ENCODE measurements around the gene GRHL1.

GRHL1 gene

GRCh38 chr2:10027660-10028330 lies 76.3 kb downstream of the GRHL1 start:
- Histone ChIP-seq H2BK5ac (ENCODE audit: low read length) (peak overlapping the region; percentile 42), H3K4me2 (ENCODE audit: insufficient read depth, low read length, poor library complexity, severe bottlenecking) (no peak overlapping the region), H3K4me3 (ENCODE audit: low read length in 2 of 2) (no peak overlapping the region), H2BK120ac (ENCODE audit: low read depth, low read length) (no peak overlapping the region), H3K4ac (ENCODE audit: low read length) (no peak overlapping the region), H3K9me3 (replicated peaks in 1 of 2; ENCODE audit: control insufficient read depth in 2 of 2, insufficient read depth in 1 of 2, low read depth in 1 of 2, low read length in 2 of 2) (peaks cover 0 to 1% of the 10 kb centered on the region in 2 donors), H3K27ac (replicated peaks; ENCODE audit: low read length) (no peak overlapping the region), H3K4me1 (ENCODE audit: control insufficient read depth in 2 of 2, insufficient read depth in 1 of 2, low read depth in 1 of 2, low read length in 2 of 2) (peaks cover 13 to 23% of the 10 kb centered on the region in 2 donors), H4K8ac (ENCODE audit: low read depth, low read length) (no peak overlapping the region), H3K27me3 (ENCODE audit: control insufficient read depth in 3 of 3, insufficient read depth in 3 of 3, low read depth in 1 of 3, low read length in 3 of 3) (no peaks in the 10 kb centered on the region), H4K91ac (ENCODE audit: low read depth, low read length, poor library complexity) (no peak overlapping the region), H2BK12ac (ENCODE audit: low read length) (no peak overlapping the region), H3K36me3 (replicated peaks in 1 of 2; ENCODE audit: control insufficient read depth in 2 of 2, insufficient read depth in 2 of 2, low read length in 2 of 2) (no peaks in the 10 kb centered on the region), H3K23ac (ENCODE audit: low read depth, low read length, poor library complexity) (no peak overlapping the region), H3K9ac (ENCODE audit: low read depth, low read length, poor library complexity) (peak overlapping the region; percentile 51), H3K14ac (ENCODE audit: low read length) (peak overlapping the region; percentile 75), H2AFZ (ENCODE audit: low read length) (peak overlapping the region; percentile 92), H3K18ac (ENCODE audit: low read length) (peak overlapping the region; percentile 15), H2AK5ac (ENCODE audit: low read depth, low read length) (peak overlapping the region; percentile 88), H3K79me1 (ENCODE audit: low read depth, low read length) (no peaks in the 10 kb centered on the region), H2BK15ac (ENCODE audit: low read length) (peak overlapping the region; percentile 83)
- DNase-seq (ENCODE audit: low spot score), result no peak
- no CpG with 5 or more reads among the region's 16 CpGs for WGBS, 2 donors (ENCODE audit: extremely low coverage in 2 of 2, insufficient read length in 2 of 2, insufficient replicate concordance in 1 of 2)

DNA sequence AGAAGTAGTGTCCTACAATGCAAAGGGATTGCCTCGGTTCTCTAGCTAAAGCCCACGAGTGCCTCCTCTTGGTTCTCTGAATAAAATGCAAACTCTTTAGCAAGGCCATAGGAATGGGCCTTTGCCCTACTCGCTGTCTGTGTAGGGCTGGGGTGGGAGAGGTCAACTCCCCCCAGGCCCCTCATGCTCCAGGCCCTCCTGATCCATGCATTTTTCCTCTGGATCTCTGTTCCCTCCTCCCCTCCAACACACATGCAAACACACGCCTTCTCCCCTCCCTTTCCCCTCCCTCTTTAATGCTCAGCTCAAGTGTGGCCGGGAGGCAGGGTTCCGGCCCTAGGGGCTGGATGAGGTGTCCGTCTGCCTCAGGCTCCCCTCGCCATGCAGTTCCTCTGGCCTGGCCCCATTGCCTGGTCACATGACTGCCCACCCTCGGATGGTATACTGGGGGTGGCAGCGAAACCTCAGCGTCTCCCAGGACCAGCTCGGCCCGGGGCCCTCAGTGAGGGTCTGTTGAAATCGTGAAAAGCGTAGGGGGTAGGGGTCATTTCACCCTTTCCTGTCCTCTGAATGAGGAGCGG lies 77.0 kb downstream of the GRHL1 start:
- Histone ChIP-seq H2BK15ac (ENCODE audit: low read length) (peak overlapping the region; percentile 0), H2AK5ac (ENCODE audit: low read depth, low read length) (peak overlapping the region; percentile 88), H3K14ac (ENCODE audit: low read length) (no peak overlapping the region), H2BK5ac (ENCODE audit: low read length) (peak overlapping the region; percentile 42), H3K4ac (ENCODE audit: low read length) (no peak overlapping the region), H3K4me2 (ENCODE audit: insufficient read depth, low read length, poor library complexity, severe bottlenecking) (no peak overlapping the region), H3K4me3 (ENCODE audit: low read length in 2 of 2) (no peak overlapping the region), H3K4me1 (ENCODE audit: control insufficient read depth in 2 of 2, insufficient read depth in 1 of 2, low read depth in 1 of 2, low read length in 2 of 2) (peaks cover 13 to 23% of the 10 kb centered on the region in 2 donors), H4K8ac (ENCODE audit: low read depth, low read length) (no peak overlapping the region), H3K9me3 (replicated peaks in 1 of 2; ENCODE audit: control insufficient read depth in 2 of 2, insufficient read depth in 1 of 2, low read depth in 1 of 2, low read length in 2 of 2) (peaks cover 0 to 1% of the 10 kb centered on the region in 2 donors), H3K23ac (ENCODE audit: low read depth, low read length, poor library complexity) (no peak overlapping the region), H3K27me3 (ENCODE audit: control insufficient read depth in 3 of 3, insufficient read depth in 3 of 3, low read depth in 1 of 3, low read length in 3 of 3) (peaks cover 0 to 5% (median 0%) of the 10 kb centered on the region in 3 experiments), H2BK120ac (ENCODE audit: low read depth, low read length) (no peak overlapping the region), H3K79me1 (ENCODE audit: low read depth, low read length) (no peaks in the 10 kb centered on the region), H2BK12ac (ENCODE audit: low read length) (no peak overlapping the region), H3K18ac (ENCODE audit: low read length) (peak overlapping the region; percentile 89), H3K36me3 (replicated peaks in 1 of 2; ENCODE audit: control insufficient read depth in 2 of 2, insufficient read depth in 2 of 2, low read length in 2 of 2) (no peaks in the 10 kb centered on the region), H3K9ac (ENCODE audit: low read depth, low read length, poor library complexity) (no peak overlapping the region), H4K91ac (ENCODE audit: low read depth, low read length, poor library complexity) (no peak overlapping the region), H3K27ac (replicated peaks; ENCODE audit: low read length) (no peak overlapping the region), H2AFZ (ENCODE audit: low read length) (peak overlapping the region; percentile 92)
- DNase-seq (ENCODE audit: low spot score), result no peak
- no CpG with 5 or more reads among the region's 16 CpGs for WGBS, 2 donors (ENCODE audit: extremely low coverage in 2 of 2, insufficient read length in 2 of 2, insufficient replicate concordance in 1 of 2)

DNA sequence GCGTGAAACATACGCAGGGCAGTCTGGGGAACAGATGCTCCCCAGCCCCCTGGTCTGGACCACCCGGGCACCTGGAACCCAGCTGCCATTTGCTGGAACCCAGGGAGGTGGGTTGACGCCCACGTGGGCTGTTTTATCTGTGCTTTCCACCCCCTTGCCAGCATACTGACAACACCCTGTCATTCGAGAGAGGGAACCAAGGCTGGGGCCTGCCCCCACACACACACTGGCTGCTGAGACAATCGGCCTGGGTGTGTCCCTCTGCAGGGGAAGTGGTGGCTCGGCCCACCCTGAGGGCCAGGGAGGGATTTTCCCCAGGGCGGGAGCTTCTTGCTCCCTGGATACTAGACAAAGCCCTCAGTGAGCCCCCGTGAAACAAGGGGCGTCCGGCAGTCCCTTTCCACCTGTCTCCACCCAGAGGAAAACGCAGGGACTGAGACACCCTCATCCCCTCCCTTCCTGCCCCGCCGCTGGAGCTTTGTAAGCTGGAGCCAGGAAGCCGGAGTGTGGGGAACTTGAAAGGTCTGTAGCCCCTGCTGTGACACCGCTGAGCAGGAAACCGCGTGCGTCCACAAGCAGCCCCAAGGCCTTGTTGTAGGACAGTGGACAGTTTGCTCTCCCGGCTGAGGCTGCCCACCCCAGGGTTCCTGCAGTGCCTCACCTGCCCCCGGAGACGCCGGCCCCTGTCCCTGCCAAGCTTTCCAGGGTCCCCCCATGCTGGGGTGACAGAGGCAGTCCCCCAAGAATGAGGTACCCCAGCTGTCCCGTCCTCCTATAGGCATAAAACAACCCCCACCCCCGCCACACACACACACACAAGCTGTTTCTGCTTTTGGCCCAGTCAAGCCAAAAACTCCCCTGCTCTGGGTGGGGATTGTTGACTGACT lies 77.7 kb downstream of the GRHL1 start:
- no peak for DNase-seq (ENCODE audit: low spot score)
- no peak overlapping the region for H3K23ac ChIP-seq (ENCODE audit: low read depth, low read length, poor library complexity)
- H3K4me3 ChIP-seq (ENCODE audit: low read length in 2 of 2), result peak overlapping the region in 1 of 2 donors; percentile 15

DNA sequence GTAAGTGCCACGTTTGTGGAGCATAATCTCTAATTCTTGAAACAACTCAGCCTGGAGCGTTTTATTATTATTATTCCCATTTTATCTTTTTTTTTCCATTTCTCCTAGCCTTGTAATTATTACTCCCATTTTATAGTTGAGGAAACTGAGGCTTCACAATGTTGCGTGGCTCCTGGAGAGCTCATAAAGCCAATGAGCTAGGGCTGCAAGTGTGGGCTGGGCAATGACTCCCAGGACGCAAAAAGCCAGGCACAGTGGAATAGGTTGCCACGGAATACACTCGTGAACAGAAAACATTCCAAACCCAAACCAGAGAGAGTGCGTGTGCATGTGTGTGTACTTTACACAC lies 78.4 kb downstream of the GRHL1 start:
- no peak overlapping the region for H2BK120ac ChIP-seq (ENCODE audit: low read depth, low read length)
- H3K79me1 ChIP-seq (ENCODE audit: low read depth, low read length), result no peaks in the 10 kb centered on the region
- H2AK5ac ChIP-seq (ENCODE audit: low read depth, low read length), result no peak overlapping the region
- DNase-seq (ENCODE audit: low spot score), result no peak
- H3K9ac ChIP-seq (ENCODE audit: low read depth, low read length, poor library complexity), result no peak overlapping the region
- H3K18ac ChIP-seq (ENCODE audit: low read length), result no peak overlapping the region
- no peak overlapping the region for H3K4me2 ChIP-seq (ENCODE audit: insufficient read depth, low read length, poor library complexity, severe bottlenecking)
- no peak overlapping the region for H2BK12ac ChIP-seq (ENCODE audit: low read length)
- H3K27ac ChIP-seq (replicated peaks; ENCODE audit: low read length), result no peak overlapping the region
- no peak overlapping the region for H4K8ac ChIP-seq (ENCODE audit: low read depth, low read length)
- no peak overlapping the region for H3K4ac ChIP-seq (ENCODE audit: low read length)
- no peak overlapping the region for H2BK5ac ChIP-seq (ENCODE audit: low read length)
- peaks cover 13 to 23% of the 10 kb centered on the region in 2 donors for H3K4me1 ChIP-seq (ENCODE audit: control insufficient read depth in 2 of 2, insufficient read depth in 1 of 2, low read depth in 1 of 2, low read length in 2 of 2)
- no peak overlapping the region for H3K23ac ChIP-seq (ENCODE audit: low read depth, low read length, poor library complexity)
- no peak overlapping the region for H3K4me3 ChIP-seq (ENCODE audit: low read length in 2 of 2)
- no peak overlapping the region for H3K14ac ChIP-seq (ENCODE audit: low read length)
- WGBS, 2 donors (ENCODE audit: extremely low coverage in 2 of 2, insufficient read length in 2 of 2, insufficient replicate concordance in 1 of 2), result no CpG with 5 or more reads among the region's 7 CpGs
- H4K91ac ChIP-seq (ENCODE audit: low read depth, low read length, poor library complexity), result no peak overlapping the region
- peaks cover 0 to 6% (median 0%) of the 10 kb centered on the region in 3 experiments for H3K27me3 ChIP-seq (ENCODE audit: control insufficient read depth in 3 of 3, insufficient read depth in 3 of 3, low read depth in 1 of 3, low read length in 3 of 3)
- H3K36me3 ChIP-seq (replicated peaks in 1 of 2; ENCODE audit: control insufficient read depth in 2 of 2, insufficient read depth in 2 of 2, low read length in 2 of 2), result no peaks in the 10 kb centered on the region
- H2BK15ac ChIP-seq (ENCODE audit: low read length), result no peak overlapping the region
- H2AFZ ChIP-seq (ENCODE audit: low read length), result peak overlapping the region; percentile 90
- H3K9me3 ChIP-seq (replicated peaks in 1 of 2; ENCODE audit: control insufficient read depth in 2 of 2, insufficient read depth in 1 of 2, low read depth in 1 of 2, low read length in 2 of 2), result peaks cover 0 to 1% of the 10 kb centered on the region in 2 donors

More for the DNA sequence above, 77.7 kb downstream of the GRHL1 start:
- Histone ChIP-seq H3K27me3 (ENCODE audit: control insufficient read depth in 3 of 3, insufficient read depth in 3 of 3, low read depth in 1 of 3, low read length in 3 of 3) (peaks cover 0 to 6% (median 0%) of the 10 kb centered on the region in 3 experiments), H3K9me3 (replicated peaks in 1 of 2; ENCODE audit: control insufficient read depth in 2 of 2, insufficient read depth in 1 of 2, low read depth in 1 of 2, low read length in 2 of 2) (peaks cover 0 to 1% of the 10 kb centered on the region in 2 donors), H4K91ac (ENCODE audit: low read depth, low read length, poor library complexity) (no peak overlapping the region), H3K79me1 (ENCODE audit: low read depth, low read length) (no peaks in the 10 kb centered on the region), H2BK15ac (ENCODE audit: low read length) (peak overlapping the region; percentile 0), H3K4me2 (ENCODE audit: insufficient read depth, low read length, poor library complexity, severe bottlenecking) (no peak overlapping the region), H3K9ac (ENCODE audit: low read depth, low read length, poor library complexity) (no peak overlapping the region), H2BK120ac (ENCODE audit: low read depth, low read length) (peak overlapping the region; percentile 61), H3K18ac (ENCODE audit: low read length) (peak overlapping the region; percentile 89), H3K27ac (replicated peaks; ENCODE audit: low read length) (no peak overlapping the region), H2BK5ac (ENCODE audit: low read length) (no peak overlapping the region), H2AFZ (ENCODE audit: low read length) (peak overlapping the region; percentile 92), H3K4ac (ENCODE audit: low read length) (peak overlapping the region; percentile 81), H4K8ac (ENCODE audit: low read depth, low read length) (no peak overlapping the region), H3K14ac (ENCODE audit: low read length) (no peak overlapping the region), H2AK5ac (ENCODE audit: low read depth, low read length) (peak overlapping the region; percentile 89), H3K4me1 (ENCODE audit: control insufficient read depth in 2 of 2, insufficient read depth in 1 of 2, low read depth in 1 of 2, low read length in 2 of 2) (peaks cover 13 to 23% of the 10 kb centered on the region in 2 donors), H3K36me3 (replicated peaks in 1 of 2; ENCODE audit: control insufficient read depth in 2 of 2, insufficient read depth in 2 of 2, low read length in 2 of 2) (no peaks in the 10 kb centered on the region), H2BK12ac (ENCODE audit: low read length) (no peak overlapping the region)
- WGBS, 2 donors (ENCODE audit: extremely low coverage in 2 of 2, insufficient read length in 2 of 2, insufficient replicate concordance in 1 of 2), result no CpG with 5 or more reads among the region's 26 CpGs
